ENCODE data around the gene EIF3M. TPM values are rescaled to one million over a fixed set of nuclear protein-coding genes. Genes with fewer than 3 reads are reported as not detected.
A peak's percentile ranks its signal among the peaks of the same experiment; 100 is the strongest.
"Not testable (repeated sequence)": the region's sequence is repeated elsewhere in the genome, so short reads cannot be mapped to it uniquely, and the experiment has no call there.

Gene EIF3M
- 326 TPM for polyA plus RNA-seq (ENCODE audit: insufficient read length)

DNA sequence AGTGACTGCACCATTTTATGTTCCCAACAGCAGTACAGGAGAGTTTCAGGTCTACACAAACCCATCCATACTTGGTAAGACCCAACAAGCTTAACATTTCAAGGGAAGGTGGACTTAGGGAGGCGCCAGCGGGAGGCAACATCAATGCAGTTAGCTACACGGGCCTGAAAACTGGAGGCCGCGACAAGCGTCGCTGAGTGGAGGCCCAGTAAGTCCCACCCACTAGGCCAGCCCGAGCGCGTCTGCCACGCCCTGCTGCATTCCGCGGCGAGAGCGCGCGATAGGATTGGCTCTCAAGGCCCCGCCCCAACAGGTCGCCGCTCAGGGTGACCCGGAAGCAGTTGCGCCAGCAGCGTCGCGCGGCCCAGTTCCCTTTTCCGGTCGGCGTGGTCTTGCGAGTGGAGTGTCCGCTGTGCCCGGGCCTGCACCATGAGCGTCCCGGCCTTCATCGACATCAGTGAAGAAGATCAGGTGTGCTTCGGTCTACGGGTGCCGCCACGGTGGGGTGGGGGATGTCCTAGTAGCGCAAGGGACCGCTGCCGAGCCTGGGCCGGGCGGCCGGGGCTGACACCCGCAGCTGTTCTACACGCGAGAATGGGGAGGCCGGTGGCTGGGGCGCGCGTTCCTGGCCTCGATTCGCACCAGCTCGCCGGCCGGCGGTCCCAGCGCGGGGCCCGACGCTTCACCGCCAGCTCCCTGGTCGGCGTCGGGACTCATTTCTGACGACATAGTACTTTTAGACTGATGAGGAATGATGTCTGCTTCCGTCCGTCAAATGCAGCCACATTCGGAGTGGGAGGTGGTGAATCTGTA lies at the start of gene EIF3M:
EIF3M (plus strand) TSS at position 373 of the 813 bp plus-strand sequence; CDS start at position 430, 57 bp downstream.
- peak; percentile 96 for DNase-seq

DNA sequence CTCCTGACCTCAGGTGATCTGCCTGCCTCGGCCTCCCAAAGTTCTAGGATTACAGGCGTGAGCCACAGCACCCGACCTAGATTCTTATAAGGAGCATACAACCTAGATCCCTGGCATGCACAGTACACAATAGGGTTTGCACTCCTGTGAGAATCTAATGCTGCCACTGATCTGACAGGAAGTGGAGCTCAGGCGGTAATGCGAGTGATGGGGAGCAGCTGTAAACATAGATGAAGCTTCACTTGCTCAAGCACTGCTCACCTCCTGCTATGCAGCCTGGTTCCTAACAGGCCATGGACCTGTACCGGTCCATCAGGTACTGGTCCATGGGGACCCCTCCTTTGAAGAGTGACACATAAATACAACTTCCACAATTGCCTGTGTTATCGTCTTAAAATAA lies 44.8 kb upstream of the EIF3M start:
- no peak for DNase-seq

GRCh38 chr11:32549611-32550187 lies 33.9 kb upstream of the EIF3M start:
- no peak for DNase-seq

DNA sequence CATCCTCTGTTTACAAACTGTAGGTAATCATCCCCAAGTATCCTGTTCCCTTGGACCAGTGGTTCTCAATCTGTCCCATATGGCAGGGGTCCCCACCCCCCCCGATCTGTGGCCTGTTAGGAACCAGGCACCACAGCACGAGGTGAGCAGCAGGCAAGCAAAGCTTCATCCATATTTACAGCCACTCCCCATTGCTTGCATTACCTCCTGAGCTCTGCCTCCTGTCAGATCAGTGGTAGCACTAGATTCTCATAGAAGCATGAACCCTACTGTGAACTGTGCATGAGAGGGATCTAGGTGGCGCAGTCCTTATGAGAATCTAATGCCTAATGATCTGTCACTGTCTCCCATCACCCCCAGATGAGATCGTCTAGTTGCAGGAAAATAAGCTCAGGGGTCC lies 33.4 kb upstream of the EIF3M start:
- DNase-seq, result no peak

DNA sequence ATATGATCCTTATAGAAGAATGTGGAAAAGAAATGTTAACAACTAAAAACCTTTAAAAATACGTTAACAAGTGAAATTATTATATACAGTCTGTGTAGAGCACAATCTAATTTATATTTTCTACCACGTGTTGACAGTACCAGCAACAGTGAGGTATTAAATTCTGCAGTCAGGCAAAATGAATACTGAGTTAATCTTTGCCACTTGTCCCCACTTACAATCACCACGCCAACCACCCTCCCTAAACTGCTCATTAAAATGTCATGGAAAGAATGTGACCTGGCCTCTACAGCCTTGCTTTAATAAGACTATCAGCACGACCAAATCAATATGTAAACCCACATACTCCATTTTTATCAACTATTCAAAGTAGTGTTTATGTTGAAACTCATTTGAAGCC lies 28.5 kb upstream of the EIF3M start:
- no peak for DNase-seq

DNA sequence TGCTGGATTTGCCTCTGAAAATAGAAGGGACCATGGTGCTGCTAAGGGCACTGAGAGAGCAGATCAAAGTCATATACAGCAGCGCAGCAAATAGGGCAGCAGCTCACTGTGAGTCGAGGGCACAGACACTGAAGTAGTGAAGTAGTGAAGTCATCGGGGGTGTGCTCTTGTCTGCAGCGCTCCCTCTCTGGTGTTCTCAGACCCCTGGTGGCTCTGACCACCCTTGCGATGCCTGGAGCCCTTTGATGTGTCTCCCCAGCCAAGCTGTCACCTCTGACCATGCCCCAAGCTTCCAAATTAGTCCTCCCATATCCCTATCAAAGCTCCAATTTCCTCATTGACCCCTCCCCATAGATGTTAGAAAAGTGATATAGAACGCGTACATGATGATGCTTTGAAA lies 27.7 kb upstream of the EIF3M start:
- DNase-seq, result no peak

DNA sequence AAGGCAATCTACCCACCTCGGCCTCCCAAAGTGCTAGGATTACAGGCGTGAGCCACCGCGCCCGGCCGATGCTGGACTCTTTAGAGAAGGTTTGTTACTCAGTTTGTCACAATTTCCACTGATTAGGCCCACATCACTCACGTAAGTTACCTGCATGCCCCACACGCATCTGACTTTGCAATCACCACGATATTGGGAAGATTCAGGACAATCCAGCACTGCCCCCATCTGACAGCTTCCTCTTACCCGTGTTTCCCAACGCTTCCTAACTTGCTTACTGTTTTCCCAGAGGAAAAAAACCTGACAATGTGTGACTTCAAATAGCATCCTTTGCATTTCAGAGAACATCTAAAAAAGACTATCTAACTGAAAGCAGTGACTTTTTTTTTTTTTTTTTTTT lies 21.8 kb upstream of the EIF3M start:
- DNase-seq, result no peak

DNA sequence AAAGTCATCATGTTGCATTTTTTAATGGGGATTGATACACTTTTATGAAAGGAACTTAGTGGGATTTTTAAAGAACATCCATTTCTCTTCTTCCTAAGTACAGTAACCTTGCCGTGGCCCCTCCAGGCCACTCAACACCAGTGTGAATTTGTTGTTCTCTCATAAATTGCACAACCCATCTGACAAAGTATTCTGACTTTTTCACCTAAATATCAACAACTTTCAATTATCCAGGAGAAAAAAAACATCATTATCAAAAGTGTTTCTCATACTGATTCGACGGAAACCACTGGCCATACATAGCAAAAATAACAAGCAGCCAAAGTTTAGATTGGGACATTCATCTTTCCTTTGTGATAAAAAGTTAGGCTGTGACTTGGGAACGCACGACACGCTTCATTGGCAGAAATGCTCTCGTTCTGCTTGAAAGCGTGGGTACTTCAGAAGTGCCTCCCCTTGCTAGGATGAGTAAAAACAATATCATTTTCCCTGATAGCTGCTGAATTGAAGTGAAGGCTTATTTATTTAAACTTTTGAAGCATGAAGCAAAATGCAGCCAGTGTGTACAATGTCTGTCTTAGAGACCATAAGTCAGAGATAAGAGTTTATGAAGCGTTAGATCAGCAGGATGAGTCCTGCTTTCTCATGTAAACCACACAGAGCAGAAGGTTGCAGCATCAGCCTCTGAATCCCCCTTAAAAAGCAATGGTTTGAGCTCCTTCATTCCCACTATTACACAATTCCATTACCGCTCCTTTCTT lies 20.6 kb upstream of the EIF3M start:
- DNase-seq, result no peak

- DNase-seq, result no peak
Observed at GRCh38 chr11:32563600-32563959, 20.1 kb upstream of the EIF3M start.

DNA sequence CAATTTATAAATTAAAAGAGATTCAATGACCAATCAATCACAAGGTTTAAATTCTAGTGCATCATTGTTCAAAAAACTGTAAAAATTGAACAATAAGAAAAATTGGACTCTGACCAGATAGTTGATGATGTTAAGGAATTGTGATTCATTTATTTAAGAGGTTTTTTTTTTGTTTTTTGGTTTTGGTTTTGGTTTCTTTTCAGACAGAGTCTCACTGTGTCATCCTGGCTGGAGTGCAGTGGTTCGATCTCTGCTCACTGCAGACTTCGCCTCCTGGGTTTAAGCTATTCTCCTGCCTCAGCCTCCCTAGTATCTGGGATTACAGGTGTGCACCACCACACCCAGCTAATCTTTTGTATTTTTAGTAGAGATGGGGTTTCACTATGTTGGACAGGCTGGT lies 17.1 kb upstream of the EIF3M start:
- DNase-seq, result no peak

DNA sequence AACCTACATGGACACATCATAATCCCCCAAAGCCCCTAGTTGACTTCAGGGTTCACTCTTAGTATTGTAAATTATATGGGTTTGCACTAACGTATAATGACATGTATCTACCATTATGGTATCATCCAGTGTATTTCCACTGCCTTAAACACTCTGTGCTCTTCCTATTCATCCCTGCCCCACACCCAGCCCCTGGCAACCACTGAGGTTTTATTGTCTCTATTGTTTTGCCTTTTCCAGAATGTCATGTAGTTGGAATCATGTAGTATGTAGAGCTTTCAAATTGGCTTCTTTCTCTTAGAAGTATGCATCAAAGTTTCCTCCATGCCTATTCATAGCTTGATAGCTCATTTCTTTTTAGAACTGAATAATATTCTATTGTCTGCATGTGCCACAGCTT lies 16.5 kb upstream of the EIF3M start:
- no peak for DNase-seq

DNA sequence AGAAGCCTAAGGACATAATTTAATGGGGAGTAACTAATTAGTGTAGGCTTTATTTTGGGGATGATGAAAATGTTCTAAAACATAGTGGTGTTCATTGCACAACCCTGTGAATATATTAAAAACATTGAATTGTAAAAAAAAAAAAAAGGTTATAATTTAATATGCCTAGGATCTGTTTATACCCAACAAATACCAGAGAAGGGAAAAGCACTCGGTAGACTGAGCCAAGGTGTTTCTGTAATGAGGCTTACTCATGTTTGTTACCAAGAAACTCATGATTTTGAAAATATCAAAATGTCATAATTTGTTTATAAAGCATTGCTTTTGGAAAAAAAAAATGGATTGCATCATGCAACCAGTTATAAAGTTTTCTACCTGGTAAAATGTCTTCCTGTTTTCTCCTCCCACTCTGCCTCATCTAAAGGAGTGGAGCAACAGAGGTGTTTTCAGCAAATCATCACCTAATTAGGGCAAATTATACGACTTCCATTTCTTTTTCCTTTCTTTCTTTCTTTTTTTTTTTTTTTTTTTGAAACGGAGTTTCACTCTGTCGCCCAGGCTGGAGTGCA lies 14.2 kb upstream of the EIF3M start:
- no peak for DNase-seq

- DNase-seq, result no peak
Observed at GRCh38 chr11:32571039-32571438, 12.6 kb upstream of the EIF3M start.

DNA sequence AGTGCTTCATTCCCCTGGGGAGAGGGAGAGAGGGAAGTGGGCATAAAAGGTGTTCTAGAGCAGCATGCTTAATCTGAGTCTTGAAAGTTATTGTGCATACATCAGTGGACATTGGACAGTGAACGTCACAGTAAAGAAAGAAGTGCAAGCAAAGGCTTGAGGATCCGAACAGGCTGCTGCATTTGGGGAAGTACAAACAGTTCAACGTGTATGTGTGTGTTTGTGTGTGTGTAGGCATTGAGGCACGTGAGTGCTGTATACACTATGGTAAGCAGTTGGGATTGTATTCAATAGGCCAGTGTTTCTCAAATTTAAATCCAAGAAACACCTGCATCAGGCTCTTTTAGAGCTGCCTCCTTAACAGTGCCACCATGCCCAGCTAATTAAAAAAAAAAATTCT lies 10.4 kb upstream of the EIF3M start:
- DNase-seq, result no peak

- DNase-seq, result no peak
Observed at GRCh38 chr11:32574421-32574820, 9.2 kb upstream of the EIF3M start.

DNA sequence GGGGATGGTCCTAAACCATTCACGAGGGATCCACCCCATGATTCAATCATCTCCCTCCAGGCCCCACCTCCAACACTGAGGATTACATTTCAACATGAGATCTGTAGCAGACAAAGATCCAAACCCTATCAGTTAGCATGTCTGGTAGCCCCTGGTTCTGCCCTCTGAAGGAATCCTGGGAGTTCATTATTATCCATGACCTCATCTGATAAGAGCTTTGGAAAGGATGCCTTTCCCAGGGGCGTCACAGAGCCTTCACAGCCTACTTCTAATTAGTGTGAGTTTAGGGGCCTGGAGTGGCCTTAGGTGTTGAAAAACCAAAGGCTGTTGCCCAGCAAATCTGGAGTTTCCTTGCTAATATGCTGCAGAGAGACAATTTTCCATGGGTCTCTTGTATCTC lies 8.6 kb upstream of the EIF3M start:
- no peak for DNase-seq

DNA sequence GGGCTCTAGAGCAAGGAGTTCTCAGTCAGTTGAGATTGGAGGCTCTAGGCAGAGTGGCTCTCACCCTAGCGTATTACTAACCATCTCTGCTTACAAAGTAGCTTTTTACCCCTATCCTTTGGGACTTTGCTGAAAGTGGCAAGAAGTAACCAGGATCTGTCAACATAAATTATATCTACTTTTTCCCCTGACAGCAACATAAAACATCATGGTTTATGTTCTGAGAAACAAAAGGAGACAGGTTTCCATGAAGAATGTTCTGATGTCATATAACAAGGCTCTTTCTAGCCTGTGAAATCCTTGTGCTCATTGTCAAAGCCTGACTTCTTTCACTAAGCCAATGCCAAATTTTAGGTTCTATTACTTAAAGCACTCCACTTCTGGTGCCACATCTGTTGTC lies 7.2 kb upstream of the EIF3M start:
- DNase-seq, result no peak

DNA sequence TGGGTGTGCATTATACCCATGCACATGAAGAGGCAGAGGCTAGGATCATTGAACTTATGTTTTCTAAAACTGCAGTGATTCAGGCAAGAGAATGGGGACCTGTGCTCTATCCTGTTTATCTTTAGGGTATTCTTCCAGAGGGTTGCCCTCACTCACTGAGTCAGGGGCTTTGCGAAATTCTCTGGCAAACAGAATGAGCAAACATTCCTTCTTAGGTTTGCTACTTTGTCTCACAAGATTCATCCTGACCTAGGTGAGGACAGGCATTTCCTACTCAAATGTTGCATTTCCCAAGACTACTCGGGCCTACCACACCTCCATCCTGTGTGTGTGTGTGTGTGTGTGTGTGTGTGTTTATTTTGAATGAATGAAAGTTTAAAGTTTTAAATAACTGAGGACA lies 2.7 kb upstream of the EIF3M start:
- no peak for DNase-seq

DNA sequence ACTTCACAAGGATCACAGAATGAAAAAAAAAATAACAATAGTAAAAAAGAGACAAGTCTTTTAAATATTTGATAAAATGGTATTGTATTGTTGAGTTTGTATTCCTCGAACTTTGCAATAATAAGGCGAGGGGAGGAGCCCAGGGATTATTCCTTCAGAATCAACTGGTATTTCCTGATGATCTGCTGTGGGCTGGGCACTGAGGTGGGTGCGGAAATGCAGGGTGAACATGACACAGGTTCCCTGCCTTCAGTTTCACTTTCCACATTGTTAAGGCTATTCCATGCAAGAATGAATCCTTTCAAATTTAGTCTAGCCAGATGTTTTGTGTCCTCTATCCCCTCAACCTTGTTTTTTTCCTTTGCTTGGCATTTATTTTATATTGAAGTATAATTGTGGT lies 2.1 kb upstream of the EIF3M start:
- DNase-seq, result no peak

- DNase-seq, result no peak
Observed at GRCh38 chr11:32584921-32585320, 1.3 kb downstream of the EIF3M start.

GRCh38 chr11:32586576-32587190 lies 3.1 kb downstream of the EIF3M start:
- no peak for DNase-seq

DNA sequence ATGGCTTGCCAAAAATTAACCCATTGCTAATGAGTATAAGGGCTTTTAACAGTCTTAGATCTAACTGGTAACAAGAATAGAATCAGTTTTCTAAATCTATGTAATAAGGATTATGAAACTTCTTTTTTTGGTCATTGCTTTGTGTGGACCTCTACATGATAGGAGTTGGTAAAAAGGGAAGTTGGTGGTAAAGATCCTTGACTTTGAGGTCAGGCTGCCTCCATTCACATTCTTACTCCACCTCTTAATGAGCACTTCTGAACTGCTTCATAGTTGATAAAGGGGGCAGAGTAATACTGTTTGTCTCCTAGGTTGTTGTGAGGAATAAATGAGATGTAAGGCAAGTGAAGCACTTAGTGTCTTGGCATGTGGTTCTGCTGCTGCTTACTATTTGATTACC lies 10.6 kb downstream of the EIF3M start:
- no peak for DNase-seq

- DNase-seq, result not testable (repeated sequence)
Observed at GRCh38 chr11:32596114-32596513, 12.5 kb downstream of the EIF3M start.
